Mammary epithelial cell (primary cell): ENCODE results near the gene UBQLN4.

ENCODE experiments used
- EZH2 ChIP-seq: IDR thresholded peaks from 2 replicates; pipeline ENCODE4 v1.6.1; 2012; ENCODE audit warnings: low read length, inconsistent platforms, borderline replicate concordance
- TF ChIP-seq, protein P1 (sequence below), 2 donors: IDR thresholded peaks in 1 of 2; conservative IDR thresholded peaks in 1 of 2; 2 replicates each; pipeline ENCODE4 v1.5.1; 2011 to 2012; ENCODE audit warnings: inconsistent platforms in 2 of 2, low read length in 2 of 2, mild to moderate bottlenecking in 2 of 2, control low read depth in 1 of 2, low read depth in 1 of 2; ENCODE audit not compliant: insufficient read depth in 1 of 2; ENCODE audit errors: extremely low read depth in 1 of 2

DNA sequence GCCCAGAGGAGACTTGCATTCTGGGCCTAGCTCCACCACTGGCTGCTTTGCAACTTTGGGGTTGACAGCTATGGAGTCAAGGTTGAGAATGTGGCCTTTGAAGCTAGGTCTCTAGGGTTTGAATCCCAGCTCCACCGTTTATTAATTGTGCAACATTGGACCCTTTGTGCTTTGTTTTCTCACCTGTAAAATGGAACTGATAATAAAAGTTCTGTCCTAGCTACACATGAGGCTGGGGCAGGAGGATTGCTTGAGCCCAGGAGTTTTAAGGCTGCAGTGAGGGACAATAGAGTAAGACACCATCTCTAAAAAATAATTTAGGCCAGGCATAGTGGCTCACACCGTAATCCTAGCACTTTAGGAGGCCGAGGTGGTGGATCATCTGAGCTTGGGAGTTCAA is 45.7 kb upstream of the UBQLN4 start:
- TF ChIP-seq, protein P1, sequence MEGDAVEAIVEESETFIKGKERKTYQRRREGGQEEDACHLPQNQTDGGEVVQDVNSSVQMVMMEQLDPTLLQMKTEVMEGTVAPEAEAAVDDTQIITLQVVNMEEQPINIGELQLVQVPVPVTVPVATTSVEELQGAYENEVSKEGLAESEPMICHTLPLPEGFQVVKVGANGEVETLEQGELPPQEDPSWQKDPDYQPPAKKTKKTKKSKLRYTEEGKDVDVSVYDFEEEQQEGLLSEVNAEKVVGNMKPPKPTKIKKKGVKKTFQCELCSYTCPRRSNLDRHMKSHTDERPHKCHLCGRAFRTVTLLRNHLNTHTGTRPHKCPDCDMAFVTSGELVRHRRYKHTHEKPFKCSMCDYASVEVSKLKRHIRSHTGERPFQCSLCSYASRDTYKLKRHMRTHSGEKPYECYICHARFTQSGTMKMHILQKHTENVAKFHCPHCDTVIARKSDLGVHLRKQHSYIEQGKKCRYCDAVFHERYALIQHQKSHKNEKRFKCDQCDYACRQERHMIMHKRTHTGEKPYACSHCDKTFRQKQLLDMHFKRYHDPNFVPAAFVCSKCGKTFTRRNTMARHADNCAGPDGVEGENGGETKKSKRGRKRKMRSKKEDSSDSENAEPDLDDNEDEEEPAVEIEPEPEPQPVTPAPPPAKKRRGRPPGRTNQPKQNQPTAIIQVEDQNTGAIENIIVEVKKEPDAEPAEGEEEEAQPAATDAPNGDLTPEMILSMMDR (conservative IDR thresholded peaks at IDR 0.05 in 1 of 2, IDR thresholded peaks at IDR 0.05 in 1 of 2; ENCODE audit: extremely low read depth in 1 of 2, insufficient read depth in 1 of 2, low read depth in 1 of 2, low read length in 2 of 2) = no peak
- TF ChIP-seq EZH2 = no peak
